ENCODE results near the gene ATAD3B.

GRCh38 chr1:1422465-1423244 is 48.9 kb upstream of the ATAD3B start:
- TF ChIP-seq EZH2 (IDR thresholded peaks at IDR 0.05) (no peak), POLR2AphosphoS5 (IDR thresholded peaks at IDR 0.05; ENCODE audit: borderline replicate concordance, low read depth, low read length) (no peak), FOXP2 (optimal IDR thresholded peaks at IDR 0.05; ENCODE audit: control extremely low read depth, extremely low read length, insufficient read depth) (no peak)
